ENCODE results near the gene BTAF1.

The BTAF1 gene

DNA sequence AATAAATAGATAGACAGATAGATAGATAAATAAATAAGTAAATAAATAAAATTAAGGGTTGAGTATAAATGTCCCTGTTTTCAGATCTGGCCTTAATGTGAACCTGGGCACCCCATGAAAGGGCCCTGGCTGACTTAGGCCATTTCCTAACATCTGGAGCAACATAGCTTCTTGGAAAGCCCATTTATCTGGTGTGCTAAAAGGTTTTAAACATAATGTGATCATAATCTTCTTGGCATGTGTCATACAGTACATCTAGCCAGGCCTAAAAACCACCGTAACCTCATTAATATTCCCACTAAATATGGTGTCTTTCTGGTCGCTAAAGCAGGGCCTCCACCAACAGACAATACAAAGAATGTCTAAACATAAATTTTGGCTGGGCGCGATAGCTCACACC is 142.8 kb downstream of the BTAF1 start:
- no peak for TF ChIP-seq CTCF (IDR thresholded peaks at IDR 0.05; ENCODE audit: borderline replicate concordance, insufficient read depth, low read depth, low read length)
- H3K4me3 ChIP-seq (ENCODE audit: low read depth, low read length) = no peak overlapping the region

- no peak for TF ChIP-seq CTCF (IDR thresholded peaks at IDR 0.05; ENCODE audit: borderline replicate concordance, insufficient read depth, low read depth, low read length)
- H3K4me3 ChIP-seq (ENCODE audit: low read depth, low read length) = no peak overlapping the region
These were observed 145.3 kb downstream of the BTAF1 start for GRCh38 chr10:92068900-92069299.

- no peak overlapping the region for H3K4me3 ChIP-seq (ENCODE audit: low read depth, low read length)
- TF ChIP-seq CTCF (IDR thresholded peaks at IDR 0.05; ENCODE audit: borderline replicate concordance, insufficient read depth, low read depth, low read length) = no peak
These were observed 150.7 kb downstream of the BTAF1 start for GRCh38 chr10:92074126-92074887.

- no peak overlapping the region for H3K4me3 ChIP-seq (ENCODE audit: low read depth, low read length)
- TF ChIP-seq CTCF (IDR thresholded peaks at IDR 0.05; ENCODE audit: borderline replicate concordance, insufficient read depth, low read depth, low read length) = no peak
These were observed 152.3 kb downstream of the BTAF1 start for GRCh38 chr10:92075829-92076228.

DNA sequence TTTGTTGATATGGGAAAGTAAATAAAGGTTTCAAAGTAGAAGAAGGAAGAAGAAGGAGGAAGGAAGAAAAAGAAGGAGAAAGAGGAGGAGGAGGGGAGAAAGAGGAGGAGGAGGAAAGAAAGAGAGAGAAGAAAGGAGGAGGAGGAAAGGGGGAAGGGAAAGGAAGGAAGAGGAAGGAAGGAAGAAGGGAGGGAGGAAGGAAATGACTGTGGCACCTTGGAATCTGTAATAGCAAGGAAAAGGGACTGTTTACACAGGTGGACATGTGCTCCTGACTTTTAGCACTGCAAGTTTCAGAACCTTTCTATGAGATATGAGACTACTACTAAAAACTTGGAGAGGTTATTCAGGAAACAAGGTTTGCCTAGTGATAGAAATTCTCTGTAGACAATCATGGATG is 153.2 kb downstream of the BTAF1 start:
- no peak for TF ChIP-seq CTCF (IDR thresholded peaks at IDR 0.05; ENCODE audit: borderline replicate concordance, insufficient read depth, low read depth, low read length)
- no peak overlapping the region for H3K4me3 ChIP-seq (ENCODE audit: low read depth, low read length)

GRCh38 chr10:92079003-92079402 is 155.4 kb downstream of the BTAF1 start:
- no peak overlapping the region for H3K4me3 ChIP-seq (ENCODE audit: low read depth, low read length)
- no peak for TF ChIP-seq CTCF (IDR thresholded peaks at IDR 0.05; ENCODE audit: borderline replicate concordance, insufficient read depth, low read depth, low read length)
